Posterior vena cava (tissue), 2 donors: Measurements from ENCODE around the gene NPC2. TPM values are rescaled to one million over a fixed set of nuclear protein-coding genes. Genes with fewer than 3 reads are reported as not detected.

Experiments used
- DNase-seq: peaks from one replicate; pipeline ENCODE4 v3.0.0-alpha.2; 2020; ENCODE audit warnings: low spot score
- intact Hi-C, 2 donors: fragments of 100-400 bp; cut with DNase I; formaldehyde crosslinking; loops; one replicate each; pipeline versions ENCODE4 v1.14.1 to v1.14.2; 2022 to 2023
- total RNA-seq, 2 donors: library from RNA; stranded (reverse); fragmentation: NEBNext Ultra II Directional; extraction: Animal tissue kit (Norgen Biotek cat#: 25700); gene quantifications; one replicate each; pipeline ENCODE4 v1.2.1, GENCODE V29; 2021
- donor health status: DM: yes; HTN: yes; CAD: no.
- donor health status: DM: yes; HTN: yes; CAD: no.

Gene NPC2
- total RNA-seq, 2 donors from 2014 or later = 147 to 224 TPM

- intact Hi-C loops = no loop called here
- DNase-seq = no peak
These were observed 9.8 kb downstream of the NPC2 start for GRCh38 chr14:74483321-74483720.

- intact Hi-C loops = no loop called here
- no peak for DNase-seq
These were observed 10.5 kb downstream of the NPC2 start for GRCh38 chr14:74482571-74482970.

- intact Hi-C loops = no loop called here
- no peak for DNase-seq
These were observed 13.1 kb downstream of the NPC2 start for GRCh38 chr14:74480046-74480445.

GRCh38 chr14:74478996-74479635, 14.0 kb downstream of the NPC2 start:
- DNase-seq = no peak
- intact Hi-C loops = loop anchor here in 1 of 2 donors (5.0 kb wide), 1 partner anchor 122 kb away; no protein-coding TSS in a partner anchor

- intact Hi-C loops = loop anchor here in 1 of 2 donors (5.0 kb wide), 1 partner anchor 119 kb away; no protein-coding TSS in a partner anchor
- DNase-seq = no peak
These were observed 16.5 kb downstream of the NPC2 start for GRCh38 chr14:74476607-74477006.

GRCh38 chr14:74476107-74476506, 17.0 kb downstream of the NPC2 start:
- DNase-seq = no peak
- intact Hi-C loops = loop anchor here in 1 of 2 donors (5.0 kb wide), 1 partner anchor 119 kb away; no protein-coding TSS in a partner anchor

- intact Hi-C loops = loop anchor here in 1 of 2 donors (5.0 kb wide), 1 partner anchor 118 kb away; no protein-coding TSS in a partner anchor
- DNase-seq = no peak
These were observed 17.4 kb downstream of the NPC2 start for GRCh38 chr14:74475678-74476077.

GRCh38 chr14:74474376-74474775, 18.7 kb downstream of the NPC2 start:
- DNase-seq = no peak
- intact Hi-C loops = no loop called here

GRCh38 chr14:74472601-74473000, 20.5 kb downstream of the NPC2 start:
- DNase-seq = no peak
- intact Hi-C loops = no loop called here

- intact Hi-C loops = loop anchor here in 1 of 2 donors (10.0 kb wide), 1 partner anchor 105 kb away; no protein-coding TSS in a partner anchor
- DNase-seq = no peak
These were observed 23.3 kb downstream of the NPC2 start for GRCh38 chr14:74469548-74470518.

GRCh38 chr14:74468513-74468912, 24.6 kb downstream of the NPC2 start:
- DNase-seq = no peak
- intact Hi-C loops = loop anchor here in 1 of 2 donors (10.0 kb wide), 1 partner anchor 104 kb away; no protein-coding TSS in a partner anchor

- intact Hi-C loops = loop anchor here in 1 of 2 donors (10.0 kb wide), 1 partner anchor 101 kb away; no protein-coding TSS in a partner anchor
- no peak for DNase-seq
These were observed 27.8 kb downstream of the NPC2 start for GRCh38 chr14:74465335-74465734.

GRCh38 chr14:74464785-74465184, 28.3 kb downstream of the NPC2 start:
- intact Hi-C loops = loop anchor here in 1 of 2 donors (10.0 kb wide), 1 partner anchor 100 kb away; no protein-coding TSS in a partner anchor

GRCh38 chr14:74463697-74464096, 29.4 kb downstream of the NPC2 start:
- DNase-seq = no peak
- intact Hi-C loops = loop anchor here in 1 of 2 donors (10.0 kb wide), 1 partner anchor 99 kb away; no protein-coding TSS in a partner anchor

More at GRCh38 chr14:74464785-74465184, 28.3 kb downstream of the NPC2 start:
- DNase-seq = no peak

- DNase-seq = no peak
- intact Hi-C loops = loop anchor here in 1 of 2 donors (10.0 kb wide), 1 partner anchor 98 kb away; no protein-coding TSS in a partner anchor
These were observed 30.1 kb downstream of the NPC2 start for GRCh38 chr14:74462993-74463392.

- intact Hi-C loops = loop anchor here in 1 of 2 donors (10.0 kb wide), 1 partner anchor 95 kb away; no protein-coding TSS in a partner anchor
These were observed 33.1 kb downstream of the NPC2 start for GRCh38 chr14:74459976-74460375.

GRCh38 chr14:74459289-74459946, 33.7 kb downstream of the NPC2 start:
- DNase-seq = no peak
- intact Hi-C loops = no loop called here

More at GRCh38 chr14:74459976-74460375, 33.1 kb downstream of the NPC2 start:
- no peak for DNase-seq

GRCh38 chr14:74457565-74457895, 35.6 kb downstream of the NPC2 start:
- DNase-seq = no peak
- intact Hi-C loops = no loop called here
